Smooth muscle cell (in vitro differentiated cells): ENCODE data around the gene GATA5. TPM values are rescaled to one million over a fixed set of nuclear protein-coding genes. Genes with fewer than 3 reads are reported as not detected.

Experiments
- DNase-seq: peaks from one replicate; lab custom pipeline; 2025; ENCODE audit not compliant: unreplicated experiment; lab: John Stamatoyannopoulos, UW
- H2AFZ ChIP-seq: fragments of 200-600 bp; sonication (generic); 2 replicates; pipeline ENCODE4 v1.6.0; 2016; ENCODE audit warnings: antibody characterized with exemption, low read depth, mild to moderate bottlenecking
- H3F3A ChIP-seq: fragments of 200-600 bp; sonication (generic); 2 replicates; pipeline ENCODE4 v1.6.0; 2017; ENCODE audit warnings: antibody characterized with exemption, low read depth
- H3K27ac ChIP-seq: fragments of 200-600 bp; sonication (generic); 2 replicates; pipeline ENCODE4 v1.5.1; 2016; ENCODE audit warnings: low read depth, mild to moderate bottlenecking
- H3K27me3 ChIP-seq: fragments of 200-600 bp; sonication (generic); 2 replicates; pipeline ENCODE4 v1.6.1; 2016; ENCODE audit warnings: low read depth, mild to moderate bottlenecking
- H3K36me3 ChIP-seq: fragments of 200-600 bp; sonication (generic); 2 replicates; pipeline ENCODE4 v1.5.1; 2016; ENCODE audit warnings: low read depth
- H3K4me1 ChIP-seq: fragments of 200-600 bp; sonication (generic); 2 replicates; pipeline ENCODE4 v1.5.1; 2016; ENCODE audit warnings: low read depth
- H3K4me2 ChIP-seq: fragments of 200-600 bp; sonication (generic); 2 replicates; pipeline ENCODE4 v1.6.0; 2016; ENCODE audit warnings: mild to moderate bottlenecking
- H3K4me3 ChIP-seq: fragments of 200-600 bp; sonication (generic); 2 replicates; pipeline ENCODE4 v1.5.1; 2016; ENCODE audit warnings: mild to moderate bottlenecking
- H3K79me2 ChIP-seq: fragments of 200-600 bp; sonication (generic); 2 replicates; pipeline ENCODE4 v1.6.0; 2016; ENCODE audit warnings: low read depth, mild to moderate bottlenecking
- H3K9ac ChIP-seq: fragments of 200-600 bp; sonication (generic); 2 replicates; pipeline ENCODE4 v1.6.0; 2016; ENCODE audit warnings: low read depth
- H3K9me3 ChIP-seq: fragments of 200-600 bp; sonication (generic); replicated peaks from 2 replicates; pipeline ENCODE4 v1.5.1; 2016; ENCODE audit warnings: low read depth
- H4K20me1 ChIP-seq: fragments of 200-600 bp; sonication (generic); 2 replicates; pipeline ENCODE4 v1.6.0; 2016; ENCODE audit warnings: low read depth
- CTCF ChIP-seq: fragments of 200-600 bp; sonication (generic); IDR thresholded peaks from 2 replicates; pipeline ENCODE4 v1.5.1; 2017; ENCODE audit warnings: borderline replicate concordance, mild to moderate bottlenecking, antibody characterized with exemption; ENCODE audit not compliant: insufficient read depth, poor library complexity, severe bottlenecking
- WGBS: methylation state at CpG from one replicate; pipeline ENCODE4 v1.1.7; 2016; ENCODE audit warnings: low lambda C conversion rate; 5-methylcytosine and 5-hydroxymethylcytosine counted together
- polyA plus RNA-seq: library from polyadenylated mRNA; unstranded; fragments of >200 nt; fragmentation: Nextera tagmentation; extraction: Ambion mirVana; gene quantifications from 2 replicates; pipeline ENCODE4 v1.2.1, GENCODE V29; 2016
- total RNA-seq: library from RNA; depleted of rRNA; stranded (reverse); fragments of >200 nt; gene quantifications from 2 replicates; pipeline ENCODE4 v1.2.3, GENCODE V29; 2014

Gene GATA5
- total and polyA plus RNA-seq, 2 experiments from 2014 or later: 1.9 to 9.2 TPM

GRCh38 chr20:62479656-62480055 lies 3.9 kb upstream of the GATA5 start:
- Histone ChIP-seq H3K4me3 (no peak overlapping the region), H3K4me2 (no peak overlapping the region), H3K27me3 (peaks cover 7% of the 10 kb centered on the region), H3K9me3 (no peaks in the 10 kb centered on the region), H3K4me1 (peaks cover 33% of the 10 kb centered on the region), H4K20me1 (no peaks in the 10 kb centered on the region), H3K9ac (no peak overlapping the region), H2AFZ (no peak overlapping the region), H3F3A (peaks cover 5% of the 10 kb centered on the region), H3K79me2 (peaks cover 8% of the 10 kb centered on the region), H3K27ac (no peak overlapping the region), H3K36me3 (no peaks in the 10 kb centered on the region)
- no peak for DNase-seq
- WGBS: 71% methylated on average over 5 of the region's 5 CpGs
- TF ChIP-seq CTCF: no peak

GRCh38 chr20:62479156-62479555 lies 3.4 kb upstream of the GATA5 start:
- peaks cover under 1% of the 10 kb centered on the region for H3F3A ChIP-seq
- no peak overlapping the region for H2AFZ ChIP-seq
- no peaks in the 10 kb centered on the region for H3K36me3 ChIP-seq
- H3K4me2 ChIP-seq: no peak overlapping the region
- no peak overlapping the region for H3K27ac ChIP-seq
- peaks cover 36% of the 10 kb centered on the region for H3K4me1 ChIP-seq
- peaks cover 12% of the 10 kb centered on the region for H3K27me3 ChIP-seq
- no peaks in the 10 kb centered on the region for H3K9me3 ChIP-seq
- no peak overlapping the region for H3K9ac ChIP-seq
- DNase-seq: no peak
- H3K4me3 ChIP-seq: no peak overlapping the region
- H4K20me1 ChIP-seq: no peaks in the 10 kb centered on the region
- WGBS: 84% methylated on average over 12 of the region's 12 CpGs
- TF ChIP-seq CTCF: no peak
- peaks cover 11% of the 10 kb centered on the region for H3K79me2 ChIP-seq

- Histone ChIP-seq H3K27me3 (peaks cover 12% of the 10 kb centered on the region), H3K79me2 (peaks cover 11% of the 10 kb centered on the region), H3K4me3 (peak overlapping the region; percentile 45), H3K36me3 (no peaks in the 10 kb centered on the region), H3F3A (no peaks in the 10 kb centered on the region), H3K27ac (no peak overlapping the region), H4K20me1 (no peaks in the 10 kb centered on the region), H3K9ac (no peak overlapping the region), H3K4me1 (peaks cover 30% of the 10 kb centered on the region), H3K4me2 (peak overlapping the region; percentile 51), H3K9me3 (no peaks in the 10 kb centered on the region), H2AFZ (no peak overlapping the region)
- peak; percentile 9 for TF ChIP-seq CTCF
- WGBS: 30% methylated on average over 35 of the region's 37 CpGs
- DNase-seq: no peak
These were observed 2.1 kb upstream of the GATA5 start for GRCh38 chr20:62477669-62478455.
